ENCODE results near the gene PDE4B.

GRCh38 chr1:65948609-65949229 lies 156.0 kb downstream of the PDE4B start:
- TF ChIP-seq, protein P1, sequence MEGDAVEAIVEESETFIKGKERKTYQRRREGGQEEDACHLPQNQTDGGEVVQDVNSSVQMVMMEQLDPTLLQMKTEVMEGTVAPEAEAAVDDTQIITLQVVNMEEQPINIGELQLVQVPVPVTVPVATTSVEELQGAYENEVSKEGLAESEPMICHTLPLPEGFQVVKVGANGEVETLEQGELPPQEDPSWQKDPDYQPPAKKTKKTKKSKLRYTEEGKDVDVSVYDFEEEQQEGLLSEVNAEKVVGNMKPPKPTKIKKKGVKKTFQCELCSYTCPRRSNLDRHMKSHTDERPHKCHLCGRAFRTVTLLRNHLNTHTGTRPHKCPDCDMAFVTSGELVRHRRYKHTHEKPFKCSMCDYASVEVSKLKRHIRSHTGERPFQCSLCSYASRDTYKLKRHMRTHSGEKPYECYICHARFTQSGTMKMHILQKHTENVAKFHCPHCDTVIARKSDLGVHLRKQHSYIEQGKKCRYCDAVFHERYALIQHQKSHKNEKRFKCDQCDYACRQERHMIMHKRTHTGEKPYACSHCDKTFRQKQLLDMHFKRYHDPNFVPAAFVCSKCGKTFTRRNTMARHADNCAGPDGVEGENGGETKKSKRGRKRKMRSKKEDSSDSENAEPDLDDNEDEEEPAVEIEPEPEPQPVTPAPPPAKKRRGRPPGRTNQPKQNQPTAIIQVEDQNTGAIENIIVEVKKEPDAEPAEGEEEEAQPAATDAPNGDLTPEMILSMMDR (IDR thresholded peaks at IDR 0.05; ENCODE audit: insufficient read depth, low read depth, low read length): no peak
- no peak for TF ChIP-seq EZH2 (IDR thresholded peaks at IDR 0.05; ENCODE audit: insufficient read depth, low read length)
